ENCODE data around the gene DPYSL3.

Gene DPYSL3

GRCh38 chr5:147466360-147466980 is 43.4 kb downstream of the DPYSL3 start:
- no peak for DNase-seq
- no peaks in the 10 kb centered on the region for H3K27me3 ChIP-seq (ENCODE audit: insufficient read depth, low read length, poor library complexity)
- no peak overlapping the region for H2BK120ac ChIP-seq (ENCODE audit: low read depth, low read length)
- no peak overlapping the region for H3K9ac ChIP-seq (ENCODE audit: low read length)
- no peak overlapping the region for H4K8ac ChIP-seq (ENCODE audit: low read depth, low read length)
- H2BK5ac ChIP-seq (ENCODE audit: low read length) = no peak overlapping the region
- WGBS (ENCODE audit: extremely low coverage, insufficient coverage, low lambda C conversion rate) = no CpG with 5 or more reads among the region's 6 CpGs
- H3K36me3 ChIP-seq (ENCODE audit: control insufficient read depth, insufficient read depth, low read length) = no peaks in the 10 kb centered on the region
- H3K4me2 ChIP-seq (ENCODE audit: low read length) = no peak overlapping the region
- no peak overlapping the region for H2BK15ac ChIP-seq (replicated peaks; ENCODE audit: low read depth)
- no peak overlapping the region for H3K27ac ChIP-seq (ENCODE audit: low read depth, low read length)
- H3K18ac ChIP-seq (ENCODE audit: low read length) = no peak overlapping the region
- H3K56ac ChIP-seq (ENCODE audit: low read length) = peak overlapping the region; percentile 17
- no peak overlapping the region for H3K4me3 ChIP-seq (ENCODE audit: low read length)
- no peaks in the 10 kb centered on the region for H3K79me1 ChIP-seq (ENCODE audit: low read length)
- no peak overlapping the region for H2AK5ac ChIP-seq (ENCODE audit: low read length)
- H3K4me1 ChIP-seq (ENCODE audit: control insufficient read depth, low read depth, low read length) = no peaks in the 10 kb centered on the region
- H3K4ac ChIP-seq (ENCODE audit: low read depth, low read length) = no peak overlapping the region
- H3K23ac ChIP-seq (ENCODE audit: low read length) = no peak overlapping the region
- H4K5ac ChIP-seq (ENCODE audit: low read length) = no peak overlapping the region
- H3K79me2 ChIP-seq (ENCODE audit: control insufficient read depth, insufficient read depth, low read length) = no peaks in the 10 kb centered on the region

DNA sequence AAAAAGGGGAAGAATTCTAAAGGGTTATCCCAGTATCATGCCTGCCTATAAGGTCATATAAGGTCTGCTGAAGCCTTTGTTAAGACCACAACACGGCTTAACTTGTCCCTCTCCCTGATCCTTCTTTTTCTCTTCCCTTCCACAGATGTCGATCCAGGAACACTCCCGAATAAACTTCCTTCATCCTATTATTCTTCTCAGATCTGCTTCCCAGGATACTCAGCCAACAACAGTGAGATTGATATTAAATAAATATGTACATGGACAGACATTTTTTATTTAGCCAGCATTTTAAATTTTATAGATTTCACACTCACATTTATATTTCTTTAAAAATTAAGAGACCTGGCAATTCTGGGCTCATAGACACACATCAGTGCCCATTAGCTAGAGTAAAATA is 44.1 kb downstream of the DPYSL3 start:
- no CpG with 5 or more reads among the region's 3 CpGs for WGBS (ENCODE audit: extremely low coverage, insufficient coverage, low lambda C conversion rate)
- Histone ChIP-seq H3K79me2 (ENCODE audit: control insufficient read depth, insufficient read depth, low read length) (no peaks in the 10 kb centered on the region), H3K9ac (ENCODE audit: low read length) (no peak overlapping the region), H3K79me1 (ENCODE audit: low read length) (no peaks in the 10 kb centered on the region), H3K36me3 (ENCODE audit: control insufficient read depth, insufficient read depth, low read length) (no peaks in the 10 kb centered on the region), H4K8ac (ENCODE audit: low read depth, low read length) (no peak overlapping the region), H2BK120ac (ENCODE audit: low read depth, low read length) (no peak overlapping the region), H3K23ac (ENCODE audit: low read length) (no peak overlapping the region), H3K4me3 (ENCODE audit: low read length) (no peak overlapping the region), H3K4me1 (ENCODE audit: control insufficient read depth, low read depth, low read length) (no peaks in the 10 kb centered on the region), H3K56ac (ENCODE audit: low read length) (no peak overlapping the region), H3K27me3 (ENCODE audit: insufficient read depth, low read length, poor library complexity) (no peaks in the 10 kb centered on the region), H2BK15ac (replicated peaks; ENCODE audit: low read depth) (no peak overlapping the region), H3K4ac (ENCODE audit: low read depth, low read length) (no peak overlapping the region), H3K4me2 (ENCODE audit: low read length) (no peak overlapping the region), H3K27ac (ENCODE audit: low read depth, low read length) (no peak overlapping the region), H4K5ac (ENCODE audit: low read length) (no peak overlapping the region), H2BK5ac (ENCODE audit: low read length) (no peak overlapping the region), H2AK5ac (ENCODE audit: low read length) (no peak overlapping the region), H3K18ac (ENCODE audit: low read length) (no peak overlapping the region)
- no peak for DNase-seq

DNA sequence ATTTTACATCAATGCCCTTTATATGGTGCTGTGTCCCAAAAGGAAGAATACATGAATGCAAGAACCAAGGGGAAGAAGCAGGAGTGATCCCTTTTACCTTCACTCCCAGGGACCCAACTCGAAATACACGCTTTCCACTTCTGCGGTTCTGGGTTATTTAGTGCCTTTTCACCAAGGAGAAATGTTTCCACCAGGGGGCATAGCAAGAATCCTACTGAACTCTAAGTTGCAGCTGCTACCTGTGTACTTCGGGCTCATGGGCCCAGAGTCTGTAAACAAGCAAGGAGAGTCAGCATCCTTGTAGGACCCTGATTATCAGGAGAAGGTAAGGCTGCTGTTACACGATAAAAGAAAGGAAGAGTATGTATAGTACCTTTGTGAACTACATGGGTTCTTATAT is 45.7 kb downstream of the DPYSL3 start:
- no peaks in the 10 kb centered on the region for H3K79me1 ChIP-seq (ENCODE audit: low read length)
- no peak overlapping the region for H3K4ac ChIP-seq (ENCODE audit: low read depth, low read length)
- H3K56ac ChIP-seq (ENCODE audit: low read length) = no peak overlapping the region
- no peaks in the 10 kb centered on the region for H3K27me3 ChIP-seq (ENCODE audit: insufficient read depth, low read length, poor library complexity)
- no peak overlapping the region for H4K5ac ChIP-seq (ENCODE audit: low read length)
- H2BK120ac ChIP-seq (ENCODE audit: low read depth, low read length) = no peak overlapping the region
- DNase-seq = peak; percentile 85
- no peak overlapping the region for H2BK15ac ChIP-seq (replicated peaks; ENCODE audit: low read depth)
- H3K9ac ChIP-seq (ENCODE audit: low read length) = no peak overlapping the region
- H2BK5ac ChIP-seq (ENCODE audit: low read length) = no peak overlapping the region
- no peaks in the 10 kb centered on the region for H3K79me2 ChIP-seq (ENCODE audit: control insufficient read depth, insufficient read depth, low read length)
- no peak overlapping the region for H3K4me3 ChIP-seq (ENCODE audit: low read length)
- H2AK5ac ChIP-seq (ENCODE audit: low read length) = no peak overlapping the region
- H3K27ac ChIP-seq (ENCODE audit: low read depth, low read length) = no peak overlapping the region
- H3K4me2 ChIP-seq (ENCODE audit: low read length) = no peak overlapping the region
- no peaks in the 10 kb centered on the region for H3K4me1 ChIP-seq (ENCODE audit: control insufficient read depth, low read depth, low read length)
- WGBS (ENCODE audit: extremely low coverage, insufficient coverage, low lambda C conversion rate) = no CpG with 5 or more reads among the region's 5 CpGs
- no peak overlapping the region for H3K23ac ChIP-seq (ENCODE audit: low read length)
- no peak overlapping the region for H4K8ac ChIP-seq (ENCODE audit: low read depth, low read length)
- no peaks in the 10 kb centered on the region for H3K36me3 ChIP-seq (ENCODE audit: control insufficient read depth, insufficient read depth, low read length)
- H3K18ac ChIP-seq (ENCODE audit: low read length) = no peak overlapping the region

DNA sequence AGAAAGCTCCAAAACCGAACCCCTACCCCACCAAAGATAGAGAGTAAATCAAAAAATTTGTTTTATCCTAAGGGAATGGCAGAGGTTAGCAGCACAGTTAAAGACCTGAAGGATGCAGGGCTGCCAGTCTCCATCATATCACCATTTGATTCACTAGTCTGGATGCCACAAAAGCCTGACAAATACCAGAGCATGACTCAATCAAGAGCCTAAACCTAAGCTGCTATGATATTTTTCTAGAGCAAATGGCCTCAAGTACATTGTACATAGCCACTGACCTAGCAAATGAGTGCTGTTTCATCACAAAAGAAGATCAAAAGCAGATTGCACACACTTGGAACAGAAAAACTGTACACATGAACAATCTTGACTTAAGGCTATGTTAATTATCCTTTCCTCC is 48.0 kb downstream of the DPYSL3 start:
- Histone ChIP-seq H3K4me2 (ENCODE audit: low read length) (no peak overlapping the region), H2BK120ac (ENCODE audit: low read depth, low read length) (no peak overlapping the region), H3K79me2 (ENCODE audit: control insufficient read depth, insufficient read depth, low read length) (no peaks in the 10 kb centered on the region), H3K4ac (ENCODE audit: low read depth, low read length) (no peak overlapping the region), H3K4me3 (ENCODE audit: low read length) (no peak overlapping the region), H3K9ac (ENCODE audit: low read length) (no peak overlapping the region), H3K36me3 (ENCODE audit: control insufficient read depth, insufficient read depth, low read length) (no peaks in the 10 kb centered on the region), H2BK15ac (replicated peaks; ENCODE audit: low read depth) (no peak overlapping the region), H3K18ac (ENCODE audit: low read length) (no peak overlapping the region), H4K5ac (ENCODE audit: low read length) (no peak overlapping the region), H2BK5ac (ENCODE audit: low read length) (no peak overlapping the region), H3K56ac (ENCODE audit: low read length) (no peak overlapping the region), H3K23ac (ENCODE audit: low read length) (no peak overlapping the region), H3K4me1 (ENCODE audit: control insufficient read depth, low read depth, low read length) (no peaks in the 10 kb centered on the region), H3K27me3 (ENCODE audit: insufficient read depth, low read length, poor library complexity) (no peaks in the 10 kb centered on the region), H3K27ac (ENCODE audit: low read depth, low read length) (no peak overlapping the region), H4K8ac (ENCODE audit: low read depth, low read length) (no peak overlapping the region), H3K79me1 (ENCODE audit: low read length) (no peaks in the 10 kb centered on the region), H2AK5ac (ENCODE audit: low read length) (no peak overlapping the region)
- WGBS (ENCODE audit: extremely low coverage, insufficient coverage, low lambda C conversion rate) = no CpG with 5 or more reads among the region's 1 CpG
- DNase-seq = no peak

DNA sequence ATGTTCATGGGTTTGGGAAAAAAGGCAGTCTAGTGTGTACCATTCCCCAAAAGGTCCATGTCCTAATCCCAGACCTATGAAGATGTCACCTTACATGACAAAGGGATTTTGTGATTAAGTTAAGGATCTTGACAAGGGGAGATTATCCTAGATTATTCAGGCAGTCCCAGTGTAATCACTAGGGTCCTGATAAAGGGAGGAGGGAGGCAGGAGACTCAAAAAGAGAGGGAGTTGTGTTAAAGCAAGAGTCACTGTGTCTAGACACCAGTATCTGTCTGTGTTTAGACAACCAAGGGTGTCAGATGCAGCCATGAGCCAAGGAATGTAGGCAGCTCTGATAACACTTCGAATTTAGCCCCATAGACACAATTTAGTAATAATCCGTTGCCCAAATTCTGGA is 49.5 kb downstream of the DPYSL3 start:
- H2BK15ac ChIP-seq (replicated peaks; ENCODE audit: low read depth) = no peak overlapping the region
- no peak overlapping the region for H3K4me2 ChIP-seq (ENCODE audit: low read length)
- no peak overlapping the region for H3K18ac ChIP-seq (ENCODE audit: low read length)
- no peaks in the 10 kb centered on the region for H3K79me2 ChIP-seq (ENCODE audit: control insufficient read depth, insufficient read depth, low read length)
- no peak overlapping the region for H3K23ac ChIP-seq (ENCODE audit: low read length)
- H4K8ac ChIP-seq (ENCODE audit: low read depth, low read length) = no peak overlapping the region
- peaks cover 1% of the 10 kb centered on the region for H3K4me1 ChIP-seq (ENCODE audit: control insufficient read depth, low read depth, low read length)
- no peaks in the 10 kb centered on the region for H3K79me1 ChIP-seq (ENCODE audit: low read length)
- DNase-seq = peak; percentile 51
- H3K27ac ChIP-seq (ENCODE audit: low read depth, low read length) = no peak overlapping the region
- H3K4ac ChIP-seq (ENCODE audit: low read depth, low read length) = no peak overlapping the region
- no peak overlapping the region for H3K56ac ChIP-seq (ENCODE audit: low read length)
- H3K4me3 ChIP-seq (ENCODE audit: low read length) = no peak overlapping the region
- H2BK5ac ChIP-seq (ENCODE audit: low read length) = no peak overlapping the region
- no peaks in the 10 kb centered on the region for H3K36me3 ChIP-seq (ENCODE audit: control insufficient read depth, insufficient read depth, low read length)
- WGBS (ENCODE audit: extremely low coverage, insufficient coverage, low lambda C conversion rate) = no CpG with 5 or more reads among the region's 2 CpGs
- H3K27me3 ChIP-seq (ENCODE audit: insufficient read depth, low read length, poor library complexity) = no peaks in the 10 kb centered on the region
- no peak overlapping the region for H2AK5ac ChIP-seq (ENCODE audit: low read length)
- H3K9ac ChIP-seq (ENCODE audit: low read length) = no peak overlapping the region
- H2BK120ac ChIP-seq (ENCODE audit: low read depth, low read length) = no peak overlapping the region
- no peak overlapping the region for H4K5ac ChIP-seq (ENCODE audit: low read length)

GRCh38 chr5:147458581-147458980 is 51.3 kb downstream of the DPYSL3 start:
- H3K79me2 ChIP-seq (ENCODE audit: control insufficient read depth, insufficient read depth, low read length) = no peaks in the 10 kb centered on the region
- no peak overlapping the region for H2AK5ac ChIP-seq (ENCODE audit: low read length)
- WGBS (ENCODE audit: extremely low coverage, insufficient coverage, low lambda C conversion rate) = no CpG with 5 or more reads among the region's 3 CpGs
- no peak overlapping the region for H2BK120ac ChIP-seq (ENCODE audit: low read depth, low read length)
- H3K23ac ChIP-seq (ENCODE audit: low read length) = no peak overlapping the region
- no peak overlapping the region for H2BK15ac ChIP-seq (replicated peaks; ENCODE audit: low read depth)
- H3K27me3 ChIP-seq (ENCODE audit: insufficient read depth, low read length, poor library complexity) = no peaks in the 10 kb centered on the region
- H2BK5ac ChIP-seq (ENCODE audit: low read length) = no peak overlapping the region
- peaks cover 7% of the 10 kb centered on the region for H3K4me1 ChIP-seq (ENCODE audit: control insufficient read depth, low read depth, low read length)
- H4K8ac ChIP-seq (ENCODE audit: low read depth, low read length) = no peak overlapping the region
- H3K79me1 ChIP-seq (ENCODE audit: low read length) = no peaks in the 10 kb centered on the region
- H3K27ac ChIP-seq (ENCODE audit: low read depth, low read length) = no peak overlapping the region
- DNase-seq = no peak
- H3K56ac ChIP-seq (ENCODE audit: low read length) = no peak overlapping the region
- no peak overlapping the region for H3K9ac ChIP-seq (ENCODE audit: low read length)
- H3K18ac ChIP-seq (ENCODE audit: low read length) = no peak overlapping the region
- H3K4me2 ChIP-seq (ENCODE audit: low read length) = no peak overlapping the region
- no peak overlapping the region for H3K4me3 ChIP-seq (ENCODE audit: low read length)
- no peaks in the 10 kb centered on the region for H3K36me3 ChIP-seq (ENCODE audit: control insufficient read depth, insufficient read depth, low read length)
- H3K4ac ChIP-seq (ENCODE audit: low read depth, low read length) = no peak overlapping the region
- H4K5ac ChIP-seq (ENCODE audit: low read length) = no peak overlapping the region

Data from mesendoderm (in vitro differentiated cells).